T-helper 1 cell (primary cell): Measurements from ENCODE around the gene RGL1.

Experiments
- DNase-seq, 5 donors: peaks; one replicate each; pipeline ENCODE4 v3.0.0-alpha.2; 2012 to 2020

RGL1 gene

DNA sequence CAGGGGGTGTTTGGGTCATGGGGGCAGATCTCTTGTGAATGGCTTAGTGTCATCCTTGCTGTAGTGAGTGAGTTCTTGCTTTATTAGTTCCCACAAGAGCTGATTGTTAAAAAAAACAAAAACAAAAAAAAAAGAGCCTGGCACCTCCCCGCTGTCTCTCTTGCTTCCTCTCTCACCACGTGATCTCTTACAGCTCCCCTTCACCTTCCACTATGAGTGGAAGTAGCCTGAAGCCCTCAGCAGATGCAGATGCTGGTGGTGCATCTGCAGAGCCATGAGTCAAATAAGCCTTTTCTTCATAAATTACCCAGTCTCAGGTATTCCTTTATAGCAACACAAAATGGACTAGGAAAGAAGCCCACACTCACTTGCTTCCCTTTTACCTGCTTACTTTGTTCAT is 17.2 kb upstream of the RGL1 start:
- peak in 1 of 5 donors; percentile 3 for DNase-seq

DNA sequence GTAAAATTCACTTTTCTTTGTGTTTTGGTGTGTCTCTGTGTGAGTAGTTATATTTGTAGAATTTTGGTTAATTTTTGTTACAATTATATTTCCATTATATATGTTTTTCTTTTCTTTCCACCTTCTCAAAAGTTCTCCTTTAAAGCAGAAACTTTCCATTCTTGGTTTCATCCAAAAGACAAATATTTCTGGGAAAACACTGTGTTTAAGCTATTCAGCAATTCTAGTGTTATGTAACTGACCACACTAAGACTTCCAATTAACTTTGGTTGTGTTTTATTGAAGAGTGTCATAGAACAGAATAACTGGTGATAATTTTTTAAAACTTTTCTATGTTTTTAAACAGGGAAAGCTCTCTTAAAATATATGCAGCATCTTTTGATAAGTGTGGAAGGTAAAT is 13.6 kb upstream of the RGL1 start:
- DNase-seq: no peak

DNA sequence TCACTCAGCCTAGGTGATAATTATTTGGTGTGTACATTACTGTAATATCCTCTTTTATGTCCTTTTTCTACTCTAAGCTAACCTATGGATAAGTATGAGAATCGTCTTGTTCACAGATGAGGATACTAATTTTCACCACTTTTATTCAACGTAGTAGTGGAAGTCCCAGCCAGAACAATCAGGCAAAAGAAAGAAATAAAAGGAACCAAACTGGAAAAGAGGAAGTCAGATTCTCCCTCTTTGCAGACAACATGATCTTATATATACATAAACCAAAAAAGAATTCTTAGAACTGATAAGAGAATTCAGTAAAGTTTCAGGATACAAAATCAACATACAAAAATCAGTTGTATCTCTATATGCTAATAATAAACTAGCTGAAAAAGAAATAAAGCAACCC is 12.6 kb upstream of the RGL1 start:
- DNase-seq: no peak

DNA sequence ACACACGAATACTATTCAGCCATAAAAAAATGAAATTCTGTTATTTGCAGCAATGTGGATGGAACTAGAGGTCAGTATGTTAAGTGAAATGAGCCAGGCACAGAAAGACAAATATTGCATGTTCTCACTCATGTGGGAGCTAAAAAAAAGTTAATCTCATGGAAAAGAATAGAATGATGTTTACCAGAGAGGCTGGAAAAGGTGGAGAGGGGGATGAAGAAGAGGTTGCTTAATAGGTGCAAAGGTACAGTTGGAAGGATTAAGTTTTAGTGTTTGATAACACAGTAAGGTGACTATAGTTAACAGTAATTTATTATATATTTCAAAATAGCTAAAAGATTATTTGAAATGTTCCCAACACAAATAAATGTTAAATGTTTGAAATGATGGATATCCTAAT is 10.8 kb upstream of the RGL1 start:
- DNase-seq: no peak

DNA sequence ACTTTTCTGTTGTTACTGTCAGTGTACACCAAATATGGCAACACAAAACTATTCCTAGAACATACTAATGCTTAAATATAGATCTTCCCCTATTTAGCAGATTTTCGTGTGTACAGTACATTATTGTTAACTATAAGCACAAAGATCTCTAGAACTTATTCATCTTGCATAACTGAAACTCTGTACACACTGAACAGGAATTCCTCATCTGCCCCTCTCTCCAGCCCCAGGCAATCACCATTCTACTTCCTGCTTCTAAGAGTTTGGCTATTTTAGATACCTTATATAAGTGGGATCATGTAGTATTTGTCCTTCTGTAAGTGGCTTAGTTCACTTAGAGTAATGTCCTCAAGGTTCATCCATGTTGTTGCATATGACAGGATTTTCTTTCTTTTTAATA is 4.5 kb upstream of the RGL1 start:
- DNase-seq: no peak

DNA sequence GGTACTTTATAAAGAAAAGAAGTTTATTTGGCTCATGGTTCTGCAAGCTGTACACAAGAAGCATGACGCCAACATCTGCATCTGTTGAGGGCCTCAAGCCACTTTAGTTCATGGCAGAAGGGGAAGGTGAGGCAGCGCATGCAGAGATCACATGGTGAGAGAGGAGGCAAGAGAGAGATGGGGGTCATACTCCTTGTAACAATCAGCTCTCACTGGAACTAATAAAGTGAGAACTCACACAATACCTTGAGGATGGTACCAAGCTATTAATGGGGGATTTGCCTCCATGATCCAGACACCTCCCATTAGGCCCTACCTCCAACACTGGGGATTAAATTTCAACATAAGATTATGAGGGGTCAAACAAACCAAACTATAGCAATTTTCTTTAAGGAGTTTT is 3.3 kb upstream of the RGL1 start:
- DNase-seq: no peak

DNA sequence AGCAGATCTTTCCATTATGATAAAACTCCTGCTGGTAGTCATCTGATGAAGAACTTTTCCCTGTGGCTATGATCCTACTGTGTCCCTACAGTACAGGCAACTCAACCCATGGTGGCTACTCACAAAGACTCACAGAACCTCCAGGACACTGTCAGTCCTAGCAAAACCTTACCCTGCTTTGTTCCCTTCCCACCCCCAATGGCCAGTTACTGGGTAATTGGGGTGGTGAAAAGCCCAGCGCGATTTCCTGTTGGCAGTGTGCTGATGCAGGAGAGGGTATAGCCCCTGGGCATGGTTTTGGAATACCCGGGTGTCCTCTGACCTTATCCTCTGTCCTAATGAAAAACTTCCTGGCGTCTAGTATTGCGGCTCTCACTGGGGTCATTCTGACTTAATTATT is 533 bp upstream of the RGL1 start:
- DNase-seq: no peak

DNA sequence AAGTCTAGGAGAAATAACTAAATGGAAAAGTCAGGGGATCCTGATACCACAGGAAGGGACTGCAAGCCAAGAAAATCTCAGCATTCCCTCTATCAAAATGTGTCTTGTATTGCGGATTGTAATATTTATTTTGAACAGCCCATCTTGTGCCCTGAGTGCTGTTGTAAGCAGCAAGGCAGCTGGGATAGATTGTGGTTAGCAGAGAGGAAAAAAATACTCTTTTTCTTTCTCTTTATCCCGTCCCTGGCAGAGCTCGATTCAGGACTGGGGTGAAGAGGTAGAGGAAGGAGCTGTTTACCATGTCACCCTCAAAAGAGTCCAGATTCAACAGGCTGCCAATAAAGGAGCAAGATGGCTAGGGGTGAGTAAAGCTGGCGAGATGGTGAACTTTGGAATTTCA is 1.2 kb downstream of the RGL1 start:
- DNase-seq: no peak

DNA sequence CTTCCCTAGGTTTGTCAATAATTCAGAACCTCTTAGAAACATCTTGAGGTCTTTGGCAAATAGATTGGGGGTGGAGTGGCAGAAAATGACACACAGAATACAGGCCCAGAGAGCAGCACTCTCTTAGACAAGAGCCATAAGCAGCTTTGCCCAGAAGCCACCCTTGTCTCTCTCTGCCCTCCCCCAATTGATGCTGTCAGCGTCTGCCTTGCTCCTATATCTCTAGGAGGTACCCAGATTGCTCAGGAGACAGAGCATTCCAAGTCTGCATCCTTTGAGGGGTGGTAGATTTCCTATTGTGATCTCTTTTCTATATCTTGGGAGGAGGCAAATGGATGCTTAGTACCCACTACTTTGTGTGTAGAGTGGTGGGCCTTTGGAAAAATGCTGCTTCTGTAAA is 1.8 kb downstream of the RGL1 start:
- DNase-seq: no peak

DNA sequence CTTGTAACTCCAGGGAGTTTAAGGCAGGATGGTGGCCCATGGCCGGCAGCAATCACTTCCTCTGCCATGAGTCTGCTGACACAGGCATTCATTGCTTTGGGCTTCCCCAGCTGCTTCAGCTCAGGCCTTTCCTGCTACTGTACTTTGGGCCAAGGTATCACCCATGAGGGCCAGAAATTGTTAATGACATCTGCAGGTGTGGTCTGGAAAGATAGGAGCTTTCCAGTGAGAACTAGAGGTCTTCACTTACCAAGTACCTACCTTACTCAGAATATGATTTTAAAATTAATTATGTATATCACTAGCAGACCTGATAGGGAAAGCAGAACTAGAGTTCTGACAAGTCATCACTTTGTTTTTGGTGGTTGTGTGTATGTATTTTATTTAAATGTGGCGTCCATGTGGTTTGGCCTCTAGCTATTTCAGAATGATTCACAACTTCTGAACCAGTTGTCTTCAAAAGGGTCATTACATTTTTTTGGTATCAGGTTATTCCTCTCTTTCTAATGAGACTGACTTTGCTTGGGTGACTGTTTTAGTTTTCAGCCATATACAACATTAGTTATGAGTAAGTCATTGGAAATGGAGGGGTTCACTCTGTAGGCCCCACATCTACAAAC is 2.7 kb downstream of the RGL1 start:
- peak in 1 of 5 donors; percentile 27 for DNase-seq

DNA sequence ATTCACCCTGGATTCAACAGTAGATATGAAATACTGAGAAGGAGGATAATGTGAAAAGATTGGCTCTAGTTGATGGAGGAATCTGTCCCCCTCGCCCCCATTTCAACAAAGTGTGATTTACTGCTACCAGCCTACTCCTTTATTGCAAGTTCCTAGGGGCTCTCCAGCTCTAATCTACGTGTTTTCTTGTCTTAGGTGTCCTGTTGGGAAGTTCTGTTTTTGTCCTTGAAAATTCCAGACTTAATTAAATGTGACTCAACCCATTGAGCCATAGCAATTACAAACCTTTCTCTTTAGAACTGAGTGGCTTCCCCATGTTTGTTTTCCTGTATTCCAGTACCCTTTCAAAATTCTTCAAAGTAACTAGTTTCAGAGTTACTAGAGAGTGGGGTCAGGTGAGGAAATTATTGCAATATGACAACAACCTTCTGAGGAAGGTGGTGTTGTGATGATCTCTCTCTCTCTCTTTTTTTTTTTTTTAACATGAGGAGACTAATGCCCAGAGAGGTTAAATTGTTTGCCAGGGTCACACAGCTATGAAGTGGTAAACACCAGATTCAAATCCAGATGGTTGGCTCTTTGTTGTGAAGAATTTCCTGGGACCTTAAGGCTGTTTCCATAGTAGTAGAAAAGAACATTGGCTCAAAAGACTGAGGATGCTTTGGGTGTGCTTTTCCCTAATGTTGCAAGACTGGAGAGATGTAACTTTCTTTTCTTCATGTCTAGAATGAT is 3.5 kb downstream of the RGL1 start:
- DNase-seq: no peak

DNA sequence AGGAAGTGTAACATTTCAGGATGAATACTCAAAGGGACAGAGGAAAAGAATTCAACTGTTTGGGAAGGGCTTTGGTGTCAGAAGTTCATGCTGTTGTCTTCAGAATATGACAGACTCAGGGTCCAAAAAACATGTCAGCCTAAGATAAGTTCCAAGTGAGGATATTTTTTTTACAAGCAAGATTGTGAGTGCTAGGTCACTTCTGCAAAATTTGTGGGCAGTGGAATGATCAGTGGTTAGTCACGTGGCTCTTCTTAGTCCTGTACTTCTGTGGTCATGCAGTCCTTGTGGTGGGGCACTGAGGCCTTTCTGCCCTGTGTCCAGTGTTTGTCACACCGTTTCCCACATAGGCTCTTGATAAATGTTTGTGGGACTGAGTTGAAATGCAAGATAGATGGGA is 5.2 kb downstream of the RGL1 start:
- no peak for DNase-seq

DNA sequence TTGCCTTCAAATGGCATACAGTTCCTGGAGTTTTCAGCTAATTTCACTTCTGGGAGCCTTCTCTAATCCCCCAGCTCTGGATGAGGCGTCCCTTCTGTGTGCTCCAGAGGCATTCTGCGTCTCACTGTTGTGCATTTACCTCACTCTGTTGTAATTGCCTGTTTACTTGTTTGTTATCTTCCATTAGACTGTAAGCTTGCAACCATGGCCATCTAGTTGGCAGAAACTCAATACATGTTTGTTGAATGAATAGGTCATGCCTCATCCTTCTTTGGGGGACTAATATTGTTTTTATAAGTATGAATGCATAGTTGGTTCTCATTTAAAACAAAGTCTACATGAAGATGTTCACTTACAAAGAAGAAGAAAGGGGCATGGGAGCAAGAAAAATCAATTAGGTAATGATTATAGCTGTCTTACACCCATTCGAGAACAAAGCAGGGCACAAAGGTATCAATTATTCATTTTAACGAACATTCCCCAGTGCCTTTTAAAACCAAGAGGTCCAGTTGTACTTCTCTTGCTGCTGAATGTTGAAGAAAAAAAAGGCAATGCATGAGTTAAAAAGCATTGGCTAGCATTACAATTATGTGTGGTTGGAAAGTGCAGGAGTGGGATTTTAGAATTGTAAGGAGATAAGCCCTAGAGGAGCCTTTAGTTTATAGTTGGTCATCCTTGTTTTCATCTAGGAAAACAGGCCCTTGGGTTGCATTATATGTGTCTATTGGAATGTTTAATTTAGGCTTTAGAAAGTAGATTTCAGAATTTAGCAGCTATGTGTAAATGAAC is 6.0 kb downstream of the RGL1 start:
- no peak for DNase-seq

DNA sequence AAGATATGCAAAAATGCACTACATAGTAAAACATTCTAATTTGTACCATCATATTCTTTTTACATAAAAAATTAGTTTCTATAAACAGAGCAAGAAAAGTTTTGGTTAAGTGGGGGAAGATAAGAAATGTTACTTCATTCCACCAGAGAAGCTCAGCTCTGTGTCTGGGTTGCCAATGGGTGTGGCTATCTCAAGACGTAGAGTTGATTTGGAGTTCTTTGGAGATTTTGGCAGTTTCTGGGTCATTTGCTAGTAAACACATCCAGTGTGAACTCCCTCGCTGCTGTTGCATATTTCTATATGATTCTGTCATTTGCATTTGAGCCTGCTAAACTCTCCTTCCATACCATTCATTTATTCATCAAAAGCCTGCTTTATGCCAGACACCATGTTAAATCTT is 7.2 kb downstream of the RGL1 start:
- no peak for DNase-seq

DNA sequence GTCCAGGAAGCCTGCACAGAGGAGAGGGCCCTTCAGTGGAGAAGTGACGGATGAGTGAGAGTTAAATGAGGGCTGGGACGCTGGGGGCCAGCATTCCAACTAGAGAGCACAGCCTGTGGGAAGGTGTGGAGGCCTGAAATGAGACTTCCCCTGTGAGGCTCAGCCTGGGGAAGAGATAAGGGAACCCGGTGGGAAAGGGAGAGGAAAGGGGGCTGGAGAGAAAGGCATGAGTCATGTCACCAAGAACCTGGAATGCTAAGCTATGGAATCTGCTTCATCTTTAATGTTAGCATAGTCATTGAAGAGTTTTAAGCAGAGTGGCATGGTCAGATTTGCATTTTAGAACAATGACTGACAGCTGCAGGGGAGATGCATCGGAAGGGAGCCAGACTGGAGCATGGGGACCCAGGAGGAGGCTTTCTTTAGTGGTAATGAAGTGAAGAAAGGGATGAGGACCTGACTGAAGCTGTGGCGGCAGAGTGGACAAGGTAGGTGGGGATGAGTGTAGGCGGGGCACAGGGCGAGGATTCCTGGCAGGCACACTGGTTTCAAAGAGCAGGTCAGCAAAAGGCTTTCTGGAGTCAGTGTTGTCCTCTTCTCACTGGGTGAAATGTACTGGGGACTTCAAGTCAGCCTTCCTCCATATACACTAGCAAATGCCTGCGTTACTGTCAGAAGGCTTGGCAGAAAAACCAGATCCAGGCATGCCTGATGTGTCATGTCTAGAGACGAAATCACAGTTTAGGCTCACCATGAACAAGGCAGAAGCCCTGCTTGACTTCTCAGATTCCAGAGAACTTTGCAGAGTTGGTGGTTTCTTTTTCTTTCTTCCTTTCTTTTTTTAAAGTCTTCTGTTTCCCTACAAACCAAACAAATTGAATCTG is 8.0 kb downstream of the RGL1 start:
- no peak for DNase-seq

DNA sequence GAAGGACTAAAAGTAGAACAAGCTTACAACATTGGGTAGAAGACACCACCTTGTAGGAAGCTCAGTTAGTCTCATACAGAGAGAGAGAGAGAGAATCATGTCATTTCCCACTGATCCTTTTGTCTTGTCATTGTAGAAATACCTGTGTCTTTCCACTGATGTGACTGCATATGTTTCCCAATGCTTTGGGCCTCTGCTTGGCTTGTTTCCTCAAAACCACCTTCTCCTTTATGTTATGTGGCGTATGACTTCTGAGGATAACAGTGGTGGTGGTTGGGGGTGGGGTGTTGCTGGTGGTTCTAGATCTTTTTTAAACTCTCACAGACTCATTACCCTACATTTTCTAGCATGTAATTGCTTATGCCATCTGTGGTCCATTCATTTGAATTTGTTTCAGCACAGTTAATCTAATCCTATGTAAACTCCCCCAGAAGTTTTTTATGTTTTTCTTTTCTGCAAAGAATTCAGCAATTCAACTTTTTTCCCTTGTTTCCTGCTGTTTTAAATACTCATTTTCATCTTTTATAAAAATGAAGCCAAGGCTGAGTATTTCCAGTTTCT is 9.3 kb downstream of the RGL1 start:
- no peak for DNase-seq

DNA sequence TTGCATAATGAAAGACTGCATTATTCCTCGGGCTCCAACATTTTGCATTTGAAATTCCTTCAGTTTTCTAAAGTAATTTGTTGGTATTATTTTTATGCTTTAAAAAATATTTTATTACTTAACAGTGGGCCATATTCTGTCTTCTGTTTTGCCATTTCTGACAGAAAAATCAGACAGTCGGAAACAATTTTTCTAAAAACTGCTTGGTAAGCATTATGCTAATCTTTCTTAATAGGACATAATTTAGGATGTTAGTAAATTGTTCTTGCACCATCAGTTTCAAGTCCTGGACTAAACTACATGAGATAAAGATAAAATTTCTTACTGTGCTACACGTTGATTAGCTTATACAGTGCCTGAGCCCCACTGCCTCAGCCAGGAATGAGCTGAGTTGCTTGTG is 11.2 kb downstream of the RGL1 start:
- no peak for DNase-seq

DNA sequence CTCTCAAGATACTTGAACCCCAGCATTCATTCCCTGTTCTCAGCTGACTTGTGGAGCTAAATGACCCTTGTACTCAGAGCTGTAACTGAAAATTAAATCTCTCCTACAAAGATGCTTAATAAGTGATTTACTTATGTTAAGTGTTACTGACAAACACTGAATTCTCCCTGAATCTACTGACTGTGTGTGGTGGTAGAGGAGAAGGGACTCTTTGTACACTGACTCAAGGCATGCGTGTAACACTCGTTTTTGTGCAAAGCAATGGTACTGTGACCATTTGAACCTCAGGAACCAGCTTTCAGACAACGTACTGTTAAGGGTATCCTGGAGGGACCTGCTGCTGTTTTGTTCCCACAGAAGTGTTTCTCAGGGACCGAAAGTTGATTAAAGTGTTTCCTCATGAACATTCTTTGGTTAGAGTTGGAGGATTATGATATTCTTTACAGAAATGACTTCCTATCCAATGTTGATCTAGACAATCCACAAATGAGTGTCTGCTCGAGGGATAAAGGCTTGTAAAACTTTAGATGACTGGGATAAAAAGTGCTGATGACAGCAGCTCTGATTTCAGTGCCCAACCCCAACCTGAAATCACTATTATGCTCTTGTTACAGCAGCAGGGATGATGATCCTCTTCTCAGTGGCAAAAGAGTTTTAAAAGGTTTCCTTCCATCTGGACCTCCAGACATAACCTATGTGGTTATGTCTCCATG is 12.8 kb downstream of the RGL1 start:
- no peak for DNase-seq

DNA sequence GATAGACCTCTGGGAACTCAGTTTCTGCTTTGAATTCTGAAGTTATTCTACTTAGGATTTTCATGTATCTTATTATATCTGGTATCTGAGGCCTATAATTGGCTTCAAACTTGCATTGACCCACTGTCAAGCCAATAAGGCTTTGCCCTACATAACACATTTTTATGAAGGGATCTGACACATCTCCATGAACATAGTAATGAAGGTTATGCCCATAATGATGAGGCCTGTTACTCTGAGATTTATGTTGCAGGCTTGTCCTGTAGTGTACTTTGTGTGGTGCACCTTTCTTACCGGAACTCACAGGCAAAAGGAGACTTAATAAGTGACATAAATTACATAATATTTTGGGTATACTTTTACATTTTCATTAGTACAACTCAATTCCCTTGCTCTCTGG is 14.1 kb downstream of the RGL1 start:
- DNase-seq: no peak

DNA sequence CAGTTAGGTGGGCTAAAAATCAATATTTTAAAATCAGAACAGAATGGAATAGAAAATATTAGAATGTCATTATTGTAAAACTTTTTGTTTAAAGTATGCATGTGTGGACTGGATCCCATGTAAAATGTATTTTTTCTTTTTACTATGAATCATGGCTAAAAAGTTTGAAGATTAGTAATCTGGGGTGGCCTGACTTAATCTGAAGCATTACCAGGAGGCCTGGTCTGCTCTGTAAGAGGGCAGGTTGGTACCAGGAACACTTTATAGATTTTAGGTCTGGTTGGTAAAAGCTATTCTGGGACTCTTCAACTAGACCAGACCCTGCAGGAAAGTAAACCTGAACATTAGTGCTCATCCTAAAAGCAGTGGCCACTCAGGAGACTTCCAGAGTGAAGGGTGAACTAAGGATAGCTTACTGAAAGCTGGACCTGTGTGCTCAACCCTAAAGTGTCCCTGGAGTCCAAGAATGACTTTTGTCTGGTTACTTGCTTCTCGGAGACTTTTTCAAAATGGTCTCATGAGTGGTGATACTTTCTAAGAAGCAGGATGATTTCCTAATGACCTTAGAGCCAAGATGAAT is 16.5 kb downstream of the RGL1 start:
- DNase-seq: no peak

DNA sequence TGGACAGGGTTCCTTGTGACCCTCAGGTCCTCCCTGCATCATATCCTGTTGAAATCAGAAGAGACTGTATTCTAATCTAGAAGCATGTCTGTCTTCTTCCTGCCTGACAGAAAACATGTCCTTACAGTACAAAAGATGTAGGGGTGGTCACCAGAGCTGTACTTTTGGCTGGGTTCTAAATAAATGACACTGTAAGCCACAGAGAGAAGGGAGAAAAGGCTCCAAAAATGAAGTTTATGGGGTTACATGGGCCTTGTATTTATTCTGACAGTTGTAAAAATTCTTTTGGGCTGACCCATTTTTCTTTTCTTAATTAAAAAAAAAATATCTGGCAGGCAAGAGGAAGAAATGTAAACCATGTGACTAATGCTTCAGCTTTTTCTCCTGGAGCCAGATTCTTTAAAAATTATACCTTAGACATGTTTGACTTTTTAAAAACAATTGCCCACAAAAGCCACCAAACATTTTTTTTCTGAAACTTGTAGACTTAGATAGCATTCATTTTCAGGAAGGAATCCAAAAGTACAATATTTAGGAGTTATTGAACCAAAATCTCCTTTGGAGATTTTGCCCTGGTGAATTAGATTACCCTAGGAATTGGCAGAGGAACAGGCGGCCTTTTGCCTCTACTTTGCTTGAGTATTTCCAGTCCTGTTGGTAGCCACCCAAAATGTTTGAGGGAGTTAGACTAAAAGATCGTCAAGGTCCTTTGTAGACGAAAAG is 17.1 kb downstream of the RGL1 start:
- no peak for DNase-seq
